ENCODE data around the gene SMURF1.
"Not testable (repeated sequence)": the region's sequence is repeated elsewhere in the genome, so short reads cannot be mapped to it uniquely, and the experiment has no call there.

SMURF1 gene

DNA sequence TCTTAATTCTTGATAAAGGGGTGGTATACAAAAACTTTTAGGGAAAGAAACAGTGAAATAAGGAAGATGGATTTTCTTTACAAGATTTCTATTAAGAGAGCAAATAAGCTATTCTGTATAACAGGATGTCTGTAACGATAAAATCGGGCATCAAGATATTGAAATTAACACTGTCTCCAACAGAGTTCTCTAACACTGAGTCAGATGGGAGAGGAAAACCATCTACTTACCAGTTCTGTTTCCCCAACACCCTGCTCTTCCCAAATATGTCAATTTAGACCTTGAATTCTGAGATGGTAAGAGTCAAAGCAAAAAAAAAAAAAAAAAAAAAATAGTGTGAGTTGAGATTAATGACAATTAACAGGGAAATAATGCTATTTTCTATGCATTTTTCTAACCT lies 23.0 kb downstream of the SMURF1 start:
- DNase-seq, result no peak

DNA sequence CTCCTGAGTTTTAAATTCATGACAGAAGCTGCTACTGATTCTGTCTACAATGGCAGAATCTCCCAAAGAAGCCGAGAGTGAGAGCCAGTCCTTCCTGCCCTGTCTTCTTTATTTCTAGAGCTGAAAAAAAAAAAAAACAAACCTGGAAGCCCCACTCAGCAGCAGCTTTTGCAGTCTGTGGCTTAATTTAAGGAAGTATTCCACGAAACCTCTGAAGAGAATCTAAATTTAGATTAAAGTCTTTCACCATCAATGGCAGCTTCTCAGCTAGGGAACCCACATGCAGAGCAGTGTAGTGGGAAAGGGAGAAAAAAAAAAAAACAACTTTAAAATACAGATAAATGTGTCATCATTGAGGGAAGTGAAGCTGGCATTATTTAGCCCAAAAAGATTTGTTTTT lies 23.4 kb downstream of the SMURF1 start:
- peak; percentile 24 for DNase-seq

DNA sequence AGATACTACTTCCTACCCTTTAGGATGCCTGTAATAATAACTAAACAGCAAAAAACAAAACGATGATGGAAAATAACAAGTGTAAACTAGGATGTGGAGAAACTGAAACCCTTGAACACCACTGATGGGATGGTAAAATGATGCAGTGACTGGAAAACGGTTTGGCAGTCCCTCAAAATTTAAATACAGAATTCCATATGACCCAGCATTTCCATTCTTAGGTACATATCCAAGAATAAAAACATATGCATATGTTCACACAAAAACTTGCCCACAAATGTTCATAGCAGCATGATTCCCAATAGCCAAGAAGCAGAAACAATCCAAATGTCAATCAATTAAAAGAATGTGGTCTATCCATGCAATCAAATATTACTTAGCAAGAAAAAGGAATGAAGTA lies 25.8 kb downstream of the SMURF1 start:
- DNase-seq, result no peak

DNA sequence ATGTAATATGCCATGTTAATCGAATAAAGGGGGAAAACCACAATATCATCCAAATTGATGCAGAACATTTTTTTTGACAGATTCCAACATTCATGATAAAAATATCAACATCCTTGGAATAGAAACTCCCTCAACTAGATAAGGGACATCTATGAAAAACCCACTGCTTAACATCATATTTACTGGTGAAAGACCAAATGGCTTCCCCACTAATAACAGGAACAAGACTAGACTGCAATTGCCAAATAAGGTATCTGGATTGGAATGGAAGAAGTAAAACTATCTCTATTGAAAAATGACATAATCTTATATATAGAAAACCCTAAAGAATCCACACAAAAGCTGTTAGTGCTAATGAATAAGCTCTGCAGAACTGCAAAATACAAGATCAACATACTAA lies 27.8 kb downstream of the SMURF1 start:
- DNase-seq, result no peak

DNA sequence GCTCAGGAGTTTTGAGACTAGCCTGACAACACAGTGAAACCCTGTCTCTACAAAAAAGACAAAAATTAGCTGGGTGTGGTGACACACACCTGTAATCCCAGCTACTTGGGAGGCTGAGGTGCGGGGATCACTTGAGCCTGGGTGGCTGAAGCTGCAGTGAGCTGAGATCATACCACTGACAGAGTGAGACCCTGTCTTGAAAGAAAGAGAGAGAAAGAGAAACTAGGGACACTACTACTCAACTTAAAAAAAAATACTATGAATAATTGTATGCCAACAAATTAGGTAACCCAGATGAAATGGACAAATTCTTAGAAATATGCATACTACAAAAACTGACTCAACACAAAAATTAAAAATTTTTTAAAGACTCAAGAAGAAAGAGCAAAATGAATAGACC lies 28.5 kb downstream of the SMURF1 start:
- no peak for DNase-seq

DNA sequence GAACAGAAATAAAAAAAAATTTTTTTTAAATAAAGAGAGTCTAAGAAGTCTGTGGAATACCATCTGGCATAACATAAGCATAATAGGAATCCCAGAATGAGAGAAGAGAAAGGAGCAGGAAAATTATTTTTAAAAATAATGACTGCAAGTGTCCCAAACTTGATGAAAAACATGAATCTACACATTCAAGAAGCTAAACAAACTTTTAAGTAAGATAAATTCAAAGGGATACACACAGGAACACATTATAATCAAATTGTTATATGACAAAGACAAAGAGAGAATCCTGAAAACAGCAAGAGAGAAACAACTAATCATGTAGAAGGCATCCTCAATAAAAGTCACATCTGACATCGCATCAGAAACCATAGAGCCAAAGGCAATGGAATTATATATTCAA lies 30.9 kb downstream of the SMURF1 start:
- no peak for DNase-seq

DNA sequence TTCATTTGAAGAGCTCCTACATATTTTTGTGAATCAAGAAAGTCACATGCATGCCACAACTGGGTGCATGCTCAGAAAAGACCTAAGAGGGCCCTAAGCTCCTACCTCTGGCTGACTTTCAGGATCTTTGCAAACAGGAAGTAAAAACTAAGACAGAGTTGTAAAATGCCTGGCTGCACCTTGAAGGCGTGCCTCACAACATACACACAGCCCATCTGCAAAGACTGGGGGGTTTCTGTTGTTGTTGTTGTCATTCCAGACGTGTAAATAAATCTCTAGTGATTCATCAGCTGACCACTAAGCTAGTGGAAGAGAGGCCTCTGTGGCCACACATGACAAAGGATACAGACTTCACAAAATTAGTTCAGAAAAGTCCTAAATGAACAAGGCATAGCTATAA lies 31.8 kb downstream of the SMURF1 start:
- DNase-seq, result no peak

DNA sequence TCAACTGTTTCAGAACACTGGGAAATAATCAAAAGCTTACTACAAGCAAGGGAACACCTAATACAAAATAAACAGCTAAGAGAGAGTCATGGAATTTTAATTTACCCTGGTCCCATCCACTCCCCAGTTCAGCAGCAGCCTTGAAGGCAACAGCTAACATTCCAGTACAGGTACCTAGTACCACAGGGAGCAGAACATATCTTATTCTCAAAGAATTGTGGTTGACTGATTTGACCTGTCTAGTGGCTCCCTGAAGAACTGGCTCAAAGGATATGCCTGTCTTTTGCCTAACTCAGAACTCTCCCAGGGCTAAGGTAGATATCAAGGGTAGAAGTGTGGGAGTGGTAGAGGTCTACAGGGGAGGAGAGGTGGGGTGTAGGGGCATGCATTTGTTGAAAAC lies 32.3 kb downstream of the SMURF1 start:
- no peak for DNase-seq

DNA sequence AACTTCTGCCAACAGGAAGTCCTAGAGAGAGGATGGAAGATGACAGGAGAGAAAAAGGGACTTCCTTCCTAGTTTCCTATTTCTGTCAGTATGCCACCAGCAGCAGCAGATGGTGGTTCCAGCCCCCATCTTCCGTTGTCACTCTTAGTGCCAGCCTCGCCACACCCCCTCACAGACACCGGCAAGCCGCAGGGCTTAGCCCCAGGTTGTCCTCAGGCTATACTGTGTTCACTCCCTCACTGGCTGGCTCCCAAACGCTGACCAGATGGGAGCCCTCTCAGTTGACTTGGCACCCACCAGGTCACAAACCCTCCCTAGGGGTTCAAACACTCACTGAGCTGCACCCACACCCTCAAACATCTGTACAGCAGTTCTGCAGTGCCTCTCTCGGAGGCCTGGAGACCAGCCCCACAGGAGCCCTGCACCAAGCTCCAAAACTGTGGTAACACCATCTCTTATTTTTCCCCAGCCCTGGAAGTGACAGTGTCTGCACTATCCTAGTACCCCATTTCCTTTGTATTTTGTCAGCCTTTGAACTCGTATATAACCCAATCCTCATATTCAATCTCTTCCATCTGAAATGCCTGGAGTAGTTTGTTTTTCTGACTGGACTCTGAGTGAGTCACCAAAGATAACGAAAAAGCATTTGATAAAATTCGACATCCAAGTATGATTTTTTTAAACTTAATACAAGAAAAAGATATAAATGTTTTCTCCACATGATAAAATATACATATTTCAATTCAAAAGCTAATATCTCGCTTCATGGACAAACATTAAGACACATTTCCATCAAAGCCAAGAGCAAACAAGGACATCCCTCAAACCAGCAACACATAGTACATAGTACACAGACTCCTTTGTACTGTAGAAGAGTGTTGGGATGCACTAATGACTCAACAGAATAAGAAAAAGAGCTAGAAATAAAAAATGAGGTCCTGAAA lies 34.5 kb downstream of the SMURF1 start:
- peak; percentile 61 for DNase-seq

DNA sequence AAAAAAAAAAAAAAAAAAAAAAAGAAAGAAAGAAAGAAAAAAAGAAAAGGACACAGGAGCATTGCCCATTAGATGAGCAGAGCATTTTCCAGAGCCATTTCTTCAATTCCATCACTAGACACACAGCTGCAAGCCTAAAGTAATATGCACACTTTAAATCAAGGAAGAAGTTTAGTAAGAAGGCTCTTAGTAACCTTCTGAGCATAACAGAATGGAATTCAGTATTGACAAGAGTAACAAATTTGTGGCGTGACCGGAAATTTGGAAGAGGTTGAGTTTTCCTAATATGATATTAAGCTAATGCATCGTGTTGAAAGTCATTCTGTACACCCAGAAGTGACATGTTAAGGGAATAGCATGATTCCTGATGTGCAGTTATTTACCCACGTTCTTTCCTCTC lies 35.3 kb downstream of the SMURF1 start:
- DNase-seq, result no peak

DNA sequence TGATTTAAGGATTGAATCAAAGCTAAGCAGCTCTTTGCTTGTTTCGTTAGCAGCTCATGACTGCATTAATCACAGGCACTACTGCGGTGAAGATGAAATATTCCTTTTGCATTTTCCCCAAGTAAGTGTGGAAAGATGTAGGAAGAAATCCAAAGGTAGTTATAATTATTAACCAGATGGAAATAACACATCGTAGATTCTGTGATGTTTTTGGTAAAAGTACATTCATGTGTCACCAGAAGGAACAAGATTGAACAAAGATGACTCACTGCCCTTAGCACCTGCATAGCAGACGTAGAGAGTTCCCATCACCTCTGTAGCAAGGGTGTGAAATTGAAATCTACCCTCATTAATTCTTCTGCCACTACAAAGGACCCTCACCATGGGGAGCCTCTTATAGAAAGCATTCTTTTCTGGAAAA lies 37.1 kb downstream of the SMURF1 start:
- no peak for DNase-seq

DNA sequence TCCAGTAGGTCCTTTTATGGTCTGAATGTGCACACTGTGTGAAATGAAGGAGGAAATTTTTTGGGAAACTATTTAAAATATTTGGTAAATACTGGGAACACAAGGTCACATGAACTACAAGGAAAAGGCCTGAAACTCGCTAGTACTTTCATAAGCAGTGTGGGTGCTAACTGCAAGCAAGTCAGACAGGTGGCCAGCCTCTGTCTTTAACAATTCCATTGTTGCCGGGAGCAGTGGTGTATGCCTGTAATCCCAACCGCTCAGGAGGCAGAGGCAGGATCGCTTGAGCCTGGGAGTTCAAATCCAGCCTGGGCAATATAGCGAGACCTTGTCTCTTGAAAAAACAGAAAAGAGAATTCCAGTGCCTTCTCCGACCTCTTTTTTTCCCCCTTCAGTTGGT lies 37.5 kb downstream of the SMURF1 start:
- DNase-seq, result no peak

DNA sequence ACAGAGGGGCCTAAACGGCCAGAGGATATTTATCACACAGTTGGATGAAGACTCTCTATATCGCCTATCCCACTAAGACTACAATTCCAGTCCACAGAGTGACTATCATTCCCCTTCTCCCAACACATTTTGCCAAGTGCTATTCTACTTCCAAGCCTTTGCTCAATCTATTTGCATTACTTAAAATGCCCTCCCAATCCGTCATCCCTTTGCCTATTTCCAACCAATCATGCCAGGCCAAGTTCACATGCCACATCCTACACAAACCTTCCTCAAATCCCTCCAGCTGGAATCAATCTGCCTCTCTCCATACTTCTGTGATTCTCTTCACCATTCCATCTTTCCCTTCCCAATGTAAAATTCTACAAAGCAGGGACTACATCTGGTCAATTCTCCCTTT lies 38.2 kb downstream of the SMURF1 start:
- DNase-seq, result no peak

DNA sequence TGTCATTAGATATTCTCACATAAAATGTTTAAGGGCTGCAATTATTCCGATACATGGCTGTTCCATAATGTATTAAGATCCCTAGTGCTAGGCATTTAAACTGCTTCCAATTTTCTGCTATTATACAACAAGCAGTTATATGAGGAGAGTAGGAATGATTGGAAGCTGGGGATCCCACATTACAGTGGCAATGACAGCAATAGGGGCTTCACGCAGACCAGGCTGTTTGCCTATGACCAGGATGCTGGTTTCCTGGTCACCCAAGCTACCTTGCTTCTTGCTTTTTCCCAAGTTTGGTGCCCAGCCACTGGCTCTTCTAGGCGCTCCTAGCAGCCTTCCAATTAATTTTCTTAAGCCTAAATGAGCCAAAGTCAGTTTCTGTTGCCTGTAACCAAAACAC lies 39.3 kb downstream of the SMURF1 start:
- no peak for DNase-seq

DNA sequence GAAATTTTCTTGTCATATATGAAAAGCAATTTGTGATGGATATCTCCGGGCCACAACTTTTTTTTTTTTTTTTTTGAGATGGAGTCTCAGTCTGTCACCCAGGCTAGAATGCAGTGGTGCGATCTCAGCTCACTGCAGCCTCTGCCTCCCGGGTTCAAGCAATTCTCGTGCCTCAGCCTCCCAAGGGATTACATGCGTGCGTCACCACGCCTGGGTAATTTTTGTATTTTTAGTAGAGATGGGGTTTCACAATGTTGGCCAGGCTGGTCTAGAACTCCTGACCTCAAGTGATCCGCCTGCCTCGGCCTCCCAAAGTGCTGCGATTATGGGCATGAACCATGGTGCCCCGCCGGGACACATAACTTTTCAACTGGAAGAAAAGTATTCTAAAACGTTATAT lies 40.1 kb downstream of the SMURF1 start:
- not testable (repeated sequence) for DNase-seq

DNA sequence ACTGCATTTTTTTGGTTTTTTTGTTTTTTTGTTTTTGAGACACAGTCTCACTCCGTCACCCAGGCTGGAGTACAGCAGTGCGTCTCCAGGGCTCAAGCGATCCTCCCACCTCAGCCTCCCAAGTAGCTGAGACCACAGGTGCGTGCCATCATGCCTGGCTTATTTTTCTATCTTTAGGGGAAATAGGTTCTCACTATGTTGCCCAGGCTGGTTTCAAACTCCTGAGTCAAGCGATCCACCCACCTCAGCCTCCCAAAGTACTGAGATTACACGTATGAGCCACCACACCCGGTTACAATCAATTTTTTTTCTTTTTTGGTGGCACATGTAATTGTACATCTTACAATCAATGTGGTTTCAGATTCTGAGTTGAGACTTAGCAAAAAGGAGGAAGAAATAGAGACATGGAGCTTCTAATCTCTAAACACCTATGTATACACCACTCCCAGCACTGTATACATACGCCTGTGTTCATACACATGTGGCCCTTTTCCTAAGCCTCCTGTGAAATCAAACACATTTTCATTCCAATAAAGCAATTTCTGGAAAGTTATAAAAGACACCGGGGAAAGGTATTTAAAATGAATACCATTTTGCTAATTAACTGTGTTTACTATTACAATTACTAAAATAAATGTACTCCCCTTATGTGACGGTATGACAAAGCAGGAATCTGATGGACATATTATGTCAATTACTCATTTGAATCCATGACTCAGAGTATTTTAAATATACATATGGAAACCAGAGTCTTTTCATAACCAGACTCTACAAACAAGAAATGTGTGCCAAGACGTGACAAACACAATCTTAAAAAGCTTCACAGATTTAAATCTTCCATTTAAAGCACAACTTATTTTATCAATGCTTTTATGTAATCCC lies 40.9 kb downstream of the SMURF1 start:
- DNase-seq, result no peak

DNA sequence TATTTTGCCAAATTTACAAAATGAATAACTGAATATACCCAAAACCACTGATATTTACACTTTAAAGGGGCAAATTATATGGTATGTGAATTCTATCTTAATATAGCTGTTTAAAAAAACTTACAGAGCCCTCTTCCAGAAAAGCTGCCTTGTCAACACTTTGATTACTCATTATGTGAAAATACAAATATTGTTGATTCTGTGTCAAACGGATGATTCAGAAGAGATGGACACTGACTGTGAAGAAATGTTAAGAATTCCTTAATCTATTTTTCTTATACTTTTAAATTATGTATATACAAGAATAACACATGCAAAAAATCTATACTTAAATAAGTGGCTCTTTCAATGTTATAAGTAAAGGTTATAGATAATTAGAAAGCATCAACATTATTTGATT lies 41.5 kb downstream of the SMURF1 start:
- no peak for DNase-seq

DNA sequence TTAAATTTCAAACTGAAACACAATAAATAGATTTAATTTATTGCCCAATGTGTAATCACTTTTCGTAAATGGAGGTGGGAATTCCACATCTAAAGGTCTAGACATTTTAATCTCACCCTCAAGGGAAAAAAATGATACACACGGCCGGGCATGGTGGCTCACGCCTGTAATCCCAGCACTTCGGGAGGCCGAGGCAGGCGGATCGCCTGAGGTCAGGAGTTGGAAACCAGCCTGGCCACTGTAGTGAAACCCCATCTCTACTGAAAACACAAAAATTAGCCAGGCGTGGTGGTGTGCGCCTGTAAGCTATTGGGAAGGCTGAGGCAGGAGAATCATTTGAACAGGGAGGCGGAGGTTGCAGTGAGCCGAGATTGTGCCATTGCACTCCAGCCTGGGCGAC lies 42.4 kb downstream of the SMURF1 start:
- DNase-seq, result not testable (repeated sequence)

DNA sequence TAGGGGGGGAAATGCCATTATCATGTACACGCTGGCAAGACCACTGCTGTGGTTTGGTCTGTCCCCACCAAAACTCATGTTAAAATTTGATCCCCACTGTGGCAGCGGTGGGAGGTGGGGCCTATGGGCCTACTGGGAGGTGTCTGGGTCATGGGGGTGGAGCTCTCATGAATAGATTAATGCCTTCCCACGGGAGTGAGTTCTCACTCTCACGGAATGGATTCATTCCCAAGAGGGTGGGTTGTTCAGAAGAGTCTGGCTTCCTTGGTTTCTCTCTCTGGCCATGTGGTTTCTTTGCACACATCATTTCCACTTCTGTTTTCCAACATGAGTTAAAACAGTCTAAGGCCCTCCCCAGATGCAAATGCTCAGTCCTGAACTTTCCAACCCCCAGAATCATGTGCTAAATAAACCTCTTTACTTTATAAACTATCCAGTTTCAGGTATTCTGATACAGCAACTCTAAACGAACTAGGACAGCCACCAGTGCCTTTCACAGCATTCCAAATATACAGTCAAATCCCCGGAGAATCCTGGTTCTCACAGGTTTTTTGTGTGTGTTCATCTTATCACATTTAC lies 44.3 kb downstream of the SMURF1 start:
- DNase-seq, result no peak

DNA sequence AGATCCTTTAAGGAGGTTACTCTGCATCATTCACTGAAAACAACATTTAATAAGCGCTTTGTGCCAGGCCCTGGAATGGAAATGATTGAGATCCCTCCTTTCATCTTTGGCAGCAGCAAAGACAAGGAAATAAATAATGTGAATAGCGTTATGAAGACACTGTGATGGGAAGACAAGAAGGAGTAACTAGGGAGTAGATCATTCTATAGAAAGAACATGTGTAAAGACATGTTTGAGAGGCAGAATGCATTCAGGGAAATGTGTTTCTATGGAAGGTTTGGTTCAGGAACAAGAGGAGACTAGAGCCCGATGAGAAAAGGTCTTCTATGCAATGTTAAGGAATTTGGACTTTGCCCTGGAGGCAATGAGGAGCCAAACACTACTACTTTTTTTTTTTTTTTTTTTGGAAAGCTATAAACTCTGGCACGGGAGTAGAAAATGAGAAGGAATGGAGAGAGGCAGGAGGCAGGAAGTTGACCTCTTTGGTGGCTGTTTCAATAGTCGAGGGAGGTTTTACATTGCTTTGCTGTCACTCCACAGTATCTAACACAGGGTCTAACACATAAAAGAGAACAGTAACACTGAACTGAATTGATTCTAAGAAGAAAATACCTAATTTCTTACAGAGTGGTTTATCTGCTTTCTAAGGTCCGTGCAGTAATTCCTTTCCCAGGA lies 44.9 kb downstream of the SMURF1 start:
- no peak for DNase-seq

DNA sequence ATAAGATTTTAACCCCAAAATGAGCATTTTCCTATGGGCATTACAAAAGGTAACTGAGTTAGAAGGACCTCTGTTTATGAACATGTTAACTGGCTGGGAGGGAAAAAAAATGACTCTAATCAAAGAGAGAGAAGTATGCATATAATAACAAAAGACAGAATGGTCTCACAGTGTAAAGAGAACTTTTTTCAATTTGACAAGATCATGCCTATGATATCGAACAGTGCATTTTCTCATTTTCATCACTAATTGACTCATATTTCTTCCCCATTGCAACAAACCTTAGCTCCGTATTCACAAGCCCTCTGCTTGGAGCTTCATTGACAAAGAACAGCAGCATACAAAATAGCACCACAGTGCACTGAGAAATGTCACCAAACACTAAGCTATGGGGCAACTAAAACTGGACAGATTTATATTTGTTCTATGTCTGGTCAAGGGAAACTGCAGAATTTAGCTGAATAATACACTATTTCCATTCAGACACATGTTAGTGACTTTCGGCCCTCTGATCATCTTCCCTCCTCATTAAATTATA lies 45.6 kb downstream of the SMURF1 start:
- DNase-seq, result no peak

DNA sequence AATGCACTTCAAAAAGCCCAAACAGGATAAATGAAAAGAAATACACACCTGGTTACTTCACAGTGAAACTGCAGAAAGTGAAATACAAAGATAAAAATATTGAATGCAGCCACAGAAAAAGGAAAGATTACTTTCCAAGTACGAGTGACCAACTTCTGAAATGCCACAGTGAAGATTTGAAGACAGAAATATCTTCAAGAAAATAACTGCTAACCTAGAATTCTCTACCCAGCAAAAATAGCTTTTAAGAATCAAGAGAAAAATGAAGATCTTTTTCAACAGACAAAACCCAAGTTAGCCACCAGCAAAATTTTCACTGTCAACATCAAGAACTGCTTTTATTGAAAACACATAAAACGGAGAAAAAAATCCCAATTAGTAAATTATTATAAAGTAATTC lies 46.2 kb downstream of the SMURF1 start:
- DNase-seq, result no peak

All from midbrain (tissue), 1 donor.